Measurements from ENCODE around the gene NOD1. TPM values are rescaled to one million over a fixed set of nuclear protein-coding genes. Genes with fewer than 3 reads are reported as not detected.

The NOD1 gene
- total and polyA plus RNA-seq, 2 of the 13 experiments (the other 11 are each of a cell fraction or from before 2014, with no cell fraction given) = 1.7 to 2.9 TPM

GRCh38 chr7:30521532-30521931 lies 42.9 kb upstream of the NOD1 start:
- Histone ChIP-seq H3K9ac (ENCODE audit: insufficient read depth, low read depth, low read length) (no peak overlapping the region), H3K27me3 (ENCODE audit: control insufficient read depth in 1 of 2, insufficient read depth in 2 of 2, low read length in 2 of 2) (no peaks in the 10 kb centered on the region), H2AFZ (ENCODE audit: low read length) (no peak overlapping the region), H4K20me1 (ENCODE audit: insufficient read depth, low read length) (no peaks in the 10 kb centered on the region), H3K36me3 (replicated peaks in 1 of 2; ENCODE audit: control insufficient read depth in 1 of 2, insufficient read depth in 2 of 2, low read length in 2 of 2) (no peaks in the 10 kb centered on the region), H3K4me3 (replicated peaks in 1 of 3; ENCODE audit: insufficient read depth in 1 of 3, low read depth in 2 of 3, low read length in 3 of 3) (no peak overlapping the region), H3K79me2 (ENCODE audit: insufficient read depth, low read length) (no peaks in the 10 kb centered on the region), H3K4me2 (ENCODE audit: low read depth, low read length) (no peak overlapping the region), H3K9me3 (ENCODE audit: low read length) (no peaks in the 10 kb centered on the region), H3K4me1 (ENCODE audit: insufficient read depth, low read length) (peaks cover 49% of the 10 kb centered on the region), H3K27ac (ENCODE audit: extremely low read length, insufficient read depth, low read length) (no peak overlapping the region)
- intact Hi-C loops (cut with micrococcal nuclease; ENCODE audit: unreplicated experiment) = no loop called here
- no TSS peak for BruUV-seq (replicated peaks)
- 25% methylated on average over 1 of the region's 1 CpG for WGBS (ENCODE audit: low lambda C conversion rate)
- ChIA-PET CTCF (ENCODE audit: low intra/inter-chr PET ratio, low total read pairs) (no interaction called here), POLR2A (no interaction called here)
- ATAC-seq = peak; percentile 51
- no peak for DNase-seq (ENCODE audit: low spot score)
- no peak for FAIRE-seq
- in situ Hi-C loops (cut with HindIII; ENCODE audit: extremely low pct_ligation_motif_present, low pct_unique_long_range_greater_than_20kb) = no loop called here
- TF ChIP-seq ZNF280B (CRISPR knock-in tag; IDR thresholded peaks at IDR 0.05; ENCODE audit: borderline replicate concordance) (no peak), ZNF432 (CRISPR knock-in tag; IDR thresholded peaks at IDR 0.05; ENCODE audit: borderline replicate concordance) (no peak), ARNT2 (CRISPR knock-in tag; IDR thresholded peaks at IDR 0.05; ENCODE audit: low read depth) (no peak), NFE2L1 (CRISPR knock-in tag; IDR thresholded peaks at IDR 0.05; ENCODE audit: borderline replicate concordance) (no peak), PCBP2 (optimal IDR thresholded peaks at IDR 0.05; ENCODE audit: low read depth, low read length, poor library complexity, severe bottlenecking) (no peak), ZNF646 (CRISPR knock-in tag; IDR thresholded peaks at IDR 0.05) (no peak), ZNF598 (CRISPR knock-in tag; IDR thresholded peaks at IDR 0.05; ENCODE audit: borderline replicate concordance) (no peak)

Data from HepG2 (cell line).